Tibial nerve (tissue), 4 donors: ENCODE data around the gene IQCN. TPM values are rescaled to one million over a fixed set of nuclear protein-coding genes. Genes with fewer than 3 reads are reported as not detected.

Experiments
- DNase-seq, 2 donors: peaks; one replicate each; pipeline ENCODE4 v3.0.0-alpha.2; 2019; ENCODE audit warnings: low spot score in 2 of 2
- H3K27ac ChIP-seq, 4 donors: fragments of 200-600 bp; sonication (generic) in 3 of 4; one replicate each; pipeline ENCODE4 v1.5.1; 2017 to 2019; ENCODE audit warnings: mild to moderate bottlenecking in 1 of 4
- H3K27me3 ChIP-seq, 2 donors: fragments of 200-600 bp; sonication (generic) in 1 of 2; one replicate each; pipeline versions ENCODE4 v1.5.1 to v1.6.0; 2017 to 2019
- H3K36me3 ChIP-seq, 3 donors: fragments of 200-600 bp; sonication (generic); one replicate each; pipeline ENCODE4 v1.5.1; 2018 to 2019
- H3K4me1 ChIP-seq, 4 donors: fragments of 200-600 bp; sonication (generic) in 3 of 4; one replicate each; pipeline ENCODE4 v1.5.1; 2017 to 2019
- H3K4me3 ChIP-seq, 4 donors: fragments of 200-600 bp; sonication (generic) in 3 of 4; one replicate each; pipeline ENCODE4 v1.5.1; 2017 to 2019; ENCODE audit warnings: mild to moderate bottlenecking in 1 of 4, moderate library complexity in 1 of 4
- H3K9me3 ChIP-seq, 4 donors: fragments of 200-600 bp; sonication (generic) in 3 of 4; one replicate each; pipeline ENCODE4 v1.5.1; 2017 to 2019
- EP300 ChIP-seq, 2 donors: sonication (generic); formaldehyde crosslinking; IDR thresholded peaks; one replicate each; pipeline ENCODE4 v1.6.1; 2017; ENCODE audit warnings: antibody characterized with exemption in 2 of 2, mild to moderate bottlenecking in 1 of 2
- POLR2A ChIP-seq, 2 donors: fragments of 450-650 bp; IDR thresholded peaks; one replicate each; pipeline ENCODE4 v1.6.1; 2017; ENCODE audit warnings: antibody characterized with exemption in 2 of 2, mild to moderate bottlenecking in 2 of 2, moderate library complexity in 2 of 2
- WGBS, 2 donors: methylation state at CpG; one replicate each; pipeline ENCODE4 v1.1.5; 2018; 5-methylcytosine and 5-hydroxymethylcytosine counted together
- total RNA-seq, 4 donors: library from RNA; depleted of rRNA; stranded (reverse); fragments of >200 nt; gene quantifications; one replicate each; pipeline ENCODE4 v1.1.0, GENCODE V29; 2016
- TF ChIP-seq, protein P1 (sequence below), 5 experiments: fragments of 200-600 bp in 3 of 5; fragments of 450-650 bp in 2 of 5; sonication (generic) in 3 of 5; IDR thresholded peaks; one replicate each; pipeline ENCODE4 v1.5.1; 2016 to 2019; ENCODE audit warnings: antibody characterized with exemption in 5 of 5, mild to moderate bottlenecking in 3 of 5, moderate library complexity in 2 of 5

Gene IQCN
- total RNA-seq, 4 donors from 2014 or later, result 2.3 to 11.4 (median 8.2) TPM

DNA sequence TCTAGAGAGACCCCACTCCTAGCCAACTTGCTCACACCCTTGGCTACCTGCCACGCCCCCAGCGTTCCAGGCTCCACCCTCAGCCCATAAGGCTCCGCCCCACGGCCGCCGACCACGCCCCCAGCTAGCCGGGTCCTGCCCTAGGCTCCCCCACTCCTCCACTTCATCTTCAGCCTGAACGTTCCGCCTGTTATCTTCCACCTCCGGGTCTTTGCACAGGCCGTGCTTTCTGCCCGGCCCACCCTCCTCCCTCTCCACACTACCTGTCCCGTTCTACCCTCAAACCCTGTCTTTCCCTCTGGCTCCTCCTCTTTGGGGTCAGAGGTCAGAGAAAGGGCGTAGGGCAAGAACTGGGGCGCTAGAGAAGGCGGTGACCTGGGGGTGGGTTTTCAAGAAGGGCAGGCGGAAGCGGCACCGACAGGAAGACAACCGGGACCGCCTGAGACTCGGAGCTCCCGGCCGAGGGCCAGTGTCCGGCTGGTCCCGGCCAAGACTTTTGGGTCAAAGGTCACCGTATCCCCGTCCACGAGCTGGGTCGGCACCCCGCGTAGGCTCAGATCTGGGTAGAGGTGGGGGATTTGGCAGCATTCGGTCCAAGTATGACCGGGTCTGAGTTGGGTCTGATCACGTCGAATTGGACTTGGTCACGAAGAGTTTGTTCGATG lies 50.3 kb downstream of the IQCN start:
- no peak for DNase-seq

DNA sequence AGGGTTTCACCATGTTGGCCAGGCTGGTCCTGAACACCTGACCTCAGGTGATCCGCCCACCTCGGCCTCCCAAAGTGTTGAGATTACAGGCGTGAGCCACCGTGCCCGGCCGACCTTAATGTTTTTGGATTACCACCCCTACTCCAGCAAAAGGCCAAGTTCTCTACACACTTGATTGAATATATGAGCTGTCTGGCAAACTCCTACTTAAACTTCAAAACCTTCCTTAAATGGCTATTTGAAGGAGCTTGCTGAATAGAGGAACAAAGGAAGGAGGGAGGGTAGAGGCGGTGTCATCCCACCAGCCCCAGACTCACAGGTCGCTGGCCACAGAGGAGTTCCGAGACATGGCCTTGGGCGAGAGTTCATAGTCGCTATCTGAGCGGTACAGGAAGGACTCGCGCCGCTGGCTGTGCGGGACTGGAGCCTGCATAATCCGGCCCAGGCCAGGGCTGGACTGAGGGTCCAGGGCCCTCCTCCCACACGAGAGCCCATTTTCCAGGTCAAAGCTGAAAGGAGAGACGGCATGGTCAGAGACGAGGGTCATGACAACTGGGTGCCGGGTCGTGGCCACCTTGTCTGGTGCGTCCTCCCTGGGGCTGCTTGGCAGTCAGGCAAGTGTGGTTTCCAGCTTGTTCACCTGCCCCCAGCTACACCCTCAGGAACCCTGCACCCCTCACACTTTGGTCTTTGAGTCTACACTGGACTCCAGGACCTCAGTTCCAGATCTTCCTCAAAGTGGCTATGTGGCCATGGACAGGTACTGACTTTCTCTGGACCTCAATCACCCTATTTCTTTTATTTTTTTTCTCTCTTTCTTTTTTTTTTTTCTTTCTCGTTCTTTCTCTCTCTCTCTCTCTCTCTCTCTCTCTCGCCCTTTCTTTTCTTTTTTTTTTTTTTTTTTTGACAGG lies 52.2 kb downstream of the IQCN start:
- H3K27ac ChIP-seq, result no peak overlapping the region
- TF ChIP-seq, protein P1, sequence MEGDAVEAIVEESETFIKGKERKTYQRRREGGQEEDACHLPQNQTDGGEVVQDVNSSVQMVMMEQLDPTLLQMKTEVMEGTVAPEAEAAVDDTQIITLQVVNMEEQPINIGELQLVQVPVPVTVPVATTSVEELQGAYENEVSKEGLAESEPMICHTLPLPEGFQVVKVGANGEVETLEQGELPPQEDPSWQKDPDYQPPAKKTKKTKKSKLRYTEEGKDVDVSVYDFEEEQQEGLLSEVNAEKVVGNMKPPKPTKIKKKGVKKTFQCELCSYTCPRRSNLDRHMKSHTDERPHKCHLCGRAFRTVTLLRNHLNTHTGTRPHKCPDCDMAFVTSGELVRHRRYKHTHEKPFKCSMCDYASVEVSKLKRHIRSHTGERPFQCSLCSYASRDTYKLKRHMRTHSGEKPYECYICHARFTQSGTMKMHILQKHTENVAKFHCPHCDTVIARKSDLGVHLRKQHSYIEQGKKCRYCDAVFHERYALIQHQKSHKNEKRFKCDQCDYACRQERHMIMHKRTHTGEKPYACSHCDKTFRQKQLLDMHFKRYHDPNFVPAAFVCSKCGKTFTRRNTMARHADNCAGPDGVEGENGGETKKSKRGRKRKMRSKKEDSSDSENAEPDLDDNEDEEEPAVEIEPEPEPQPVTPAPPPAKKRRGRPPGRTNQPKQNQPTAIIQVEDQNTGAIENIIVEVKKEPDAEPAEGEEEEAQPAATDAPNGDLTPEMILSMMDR (IDR thresholded peaks at IDR 0.05), result no peak
- TF ChIP-seq EP300 (IDR thresholded peaks at IDR 0.05) (no peak), POLR2A (IDR thresholded peaks at IDR 0.05) (no peak)
- H3K27me3 ChIP-seq, result peaks cover 0 to 54% of the 10 kb centered on the region in 2 donors
- H3K4me1 ChIP-seq, result peaks cover 0 to 31% (median 17%) of the 10 kb centered on the region in 4 donors
- no peak for DNase-seq
- H3K9me3 ChIP-seq, result no peaks in the 10 kb centered on the region
- WGBS, 2 donors, result 86 to 88% methylated on average over 25 of the region's 25 CpGs
- H3K36me3 ChIP-seq, result no peaks in the 10 kb centered on the region
- no peak overlapping the region for H3K4me3 ChIP-seq

More for the DNA sequence above, 50.3 kb downstream of the IQCN start:
- H3K9me3 ChIP-seq, result no peaks in the 10 kb centered on the region
- peaks cover 0 to 73% of the 10 kb centered on the region in 2 donors for H3K27me3 ChIP-seq
- peaks cover 0 to 31% (median 17%) of the 10 kb centered on the region in 4 donors for H3K4me1 ChIP-seq
- TF ChIP-seq EP300 (IDR thresholded peaks at IDR 0.05) (no peak), POLR2A (IDR thresholded peaks at IDR 0.05) (no peak)
- TF ChIP-seq, protein P1 (IDR thresholded peaks at IDR 0.05), result no peak
- no peaks in the 10 kb centered on the region for H3K36me3 ChIP-seq
- peak overlapping the region in 1 of 4 donors; percentile 61 for H3K27ac ChIP-seq
- peak overlapping the region; percentile 10 to 50 (median 30) for H3K4me3 ChIP-seq
- 5 to 7% methylated on average over 37 to 38 of the region's 39 CpGs for whole genome bisulfite sequencing, 2 donors

DNA sequence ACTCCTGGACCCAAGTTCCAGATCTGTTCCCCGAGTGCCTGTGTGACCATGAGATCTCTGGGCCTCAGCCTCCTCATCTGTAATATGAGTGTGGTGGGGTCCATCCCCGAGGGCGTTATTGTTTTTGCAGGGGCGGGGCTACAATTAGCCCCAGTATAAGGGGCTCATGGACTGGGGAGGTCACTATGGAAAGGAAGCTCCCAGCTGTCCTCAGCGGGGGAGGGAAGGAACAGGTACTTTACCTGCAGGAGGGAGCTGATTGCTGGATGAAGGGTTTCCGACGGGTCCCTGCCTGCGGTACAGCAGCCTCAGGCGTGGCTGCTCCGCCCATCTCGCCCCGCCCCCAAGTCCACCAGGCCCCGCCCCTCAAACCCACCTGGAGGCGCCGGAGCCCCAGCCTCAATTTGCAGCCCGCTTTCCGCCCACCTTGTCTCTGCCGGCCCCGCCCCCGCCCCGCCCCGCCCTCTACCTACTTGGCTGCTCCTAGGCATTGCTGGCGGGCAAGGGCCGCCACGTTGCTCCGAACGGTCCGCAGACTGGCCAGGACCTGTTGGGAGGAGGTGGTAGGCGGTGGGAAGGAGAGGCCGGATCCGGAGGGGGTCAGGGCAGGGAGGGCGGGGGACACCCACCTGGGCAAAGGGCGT lies 53.5 kb downstream of the IQCN start:
- H3K27ac ChIP-seq, result no peak overlapping the region
- TF ChIP-seq, protein P1 (IDR thresholded peaks at IDR 0.05), result no peak
- TF ChIP-seq EP300 (IDR thresholded peaks at IDR 0.05), result no peak
- TF ChIP-seq POLR2A (IDR thresholded peaks at IDR 0.05), result no peak
- no peak overlapping the region for H3K4me3 ChIP-seq
- peaks cover 0 to 25% (median 12%) of the 10 kb centered on the region in 4 donors for H3K4me1 ChIP-seq
- no peaks in the 10 kb centered on the region for H3K9me3 ChIP-seq
- WGBS, 2 donors, result 12 to 18% methylated on average over 9 to 15 of the region's 33 CpGs
- peaks cover 0 to 41% of the 10 kb centered on the region in 2 donors for H3K27me3 ChIP-seq
- no peaks in the 10 kb centered on the region for H3K36me3 ChIP-seq
- DNase-seq, result no peak

DNA sequence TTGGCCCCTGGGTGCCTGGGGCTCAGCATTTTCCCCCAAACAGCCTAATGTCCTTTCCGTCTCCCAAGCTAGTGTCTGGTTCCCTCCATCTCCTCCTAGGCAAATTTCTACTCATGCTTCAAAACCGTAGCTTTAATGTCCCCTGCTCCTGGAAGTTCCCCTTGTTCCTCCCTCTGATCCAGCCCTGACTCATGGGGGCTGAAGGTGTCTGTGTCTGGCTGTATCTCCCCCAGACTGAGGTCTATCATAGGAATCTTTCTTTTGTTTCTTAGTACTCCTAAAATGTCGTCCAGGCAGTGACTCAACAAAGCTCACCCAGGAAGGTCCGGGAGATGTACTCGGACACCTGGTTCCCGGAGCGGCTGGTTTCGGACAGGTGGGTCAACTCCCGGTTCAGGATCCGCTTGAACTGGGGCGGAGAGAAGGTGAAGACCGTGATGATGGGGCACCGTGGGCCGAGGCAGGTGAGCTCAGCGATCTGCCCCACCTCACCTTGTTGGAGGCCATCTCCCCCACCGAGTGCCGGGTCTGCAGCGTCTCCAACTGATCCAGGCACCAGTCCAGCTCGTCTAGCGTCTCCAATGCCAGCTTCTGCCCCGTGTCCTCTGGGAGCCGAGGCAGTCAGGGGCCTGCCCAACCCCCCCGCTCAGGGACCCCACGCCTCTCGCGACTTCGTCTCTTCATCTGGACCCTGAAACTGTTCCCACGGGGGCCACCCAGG lies 54.2 kb downstream of the IQCN start:
- no peak overlapping the region for H3K4me3 ChIP-seq
- no peak for TF ChIP-seq EP300 (IDR thresholded peaks at IDR 0.05)
- peaks cover 0 to 34% of the 10 kb centered on the region in 2 donors for H3K27me3 ChIP-seq
- peaks cover 0 to 18% (median 5%) of the 10 kb centered on the region in 4 donors for H3K4me1 ChIP-seq
- 59 to 67% methylated on average over 27 to 28 of the region's 28 CpGs for WGBS, 2 donors
- DNase-seq, result no peak
- H3K36me3 ChIP-seq, result no peaks in the 10 kb centered on the region
- H3K27ac ChIP-seq, result no peak overlapping the region
- H3K9me3 ChIP-seq, result no peaks in the 10 kb centered on the region

DNA sequence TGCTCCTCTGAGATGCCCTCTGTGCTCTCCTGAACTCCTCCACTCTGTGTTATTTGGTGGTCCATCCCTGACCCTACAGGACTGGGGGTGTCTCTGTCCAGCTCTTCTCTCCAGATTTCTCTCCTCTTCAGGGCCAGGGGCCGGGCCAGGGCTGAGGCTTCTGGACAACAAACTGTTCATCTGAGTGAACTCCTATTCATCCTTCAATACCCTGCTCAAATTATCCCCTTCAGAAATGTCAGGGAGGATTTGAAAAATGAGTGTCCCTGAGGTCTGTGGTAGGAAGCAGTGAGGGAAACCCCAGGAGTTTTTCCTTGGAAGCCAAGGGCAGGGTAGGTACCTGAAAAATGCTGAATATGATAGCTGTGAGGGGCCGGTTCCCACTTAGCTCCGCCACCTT lies 55.7 kb downstream of the IQCN start:
- TF ChIP-seq POLR2A (IDR thresholded peaks at IDR 0.05), result no peak
- TF ChIP-seq EP300 (IDR thresholded peaks at IDR 0.05), result no peak
- TF ChIP-seq, protein P1 (IDR thresholded peaks at IDR 0.05), result no peak
- peaks cover 0 to 29% of the 10 kb centered on the region in 2 donors for H3K27me3 ChIP-seq
- no peak overlapping the region for H3K4me3 ChIP-seq
- no peak for DNase-seq
- H3K27ac ChIP-seq, result no peak overlapping the region
- peaks cover 0 to 6% (median 0%) of the 10 kb centered on the region in 4 donors for H3K4me1 ChIP-seq
- no peaks in the 10 kb centered on the region for H3K36me3 ChIP-seq
- WGBS, 2 donors, result 86 to 92% methylated on average over 3 of the region's 3 CpGs
- H3K9me3 ChIP-seq, result no peaks in the 10 kb centered on the region
